Activated CD8-positive, alpha-beta T cell treated with anti-CD3 and anti-CD28 coated beads for 36 hours (primary cell): Measurements from ENCODE around the gene CHMP5. TPM values are rescaled to one million over a fixed set of nuclear protein-coding genes. Genes with fewer than 3 reads are reported as not detected.

Experiments
- ATAC-seq: fragments of 200-7000 bp; cut with Tn5 transposase; one replicate; pipeline ENCODE4 v1.10.0; 2021; ENCODE audit warnings: mild to moderate bottlenecking, moderate library complexity
- CTCF ChIA-PET: fragments of 350-600 bp; sonication (Branson Sonifier 250); formaldehyde crosslinking; loops from one replicate; lab custom pipeline; 2021; ENCODE audit warnings: antibody characterized with exemption; lab: Charles Lee
- POLR2A ChIA-PET: fragments of 350-600 bp; sonication (Branson Sonifier 250); formaldehyde crosslinking; loops from one replicate; lab custom pipeline; 2021; ENCODE audit warnings: antibody characterized with exemption; lab: Charles Lee
- DNase-seq: peaks from one replicate; pipeline ENCODE4 v3.0.0-alpha.2; 2020
- H3K27ac Mint-ChIP-seq: one replicate; pipeline ENCODE4 v1.8.0; 2021; ENCODE audit warnings: mild to moderate bottlenecking, mixed read lengths
- H3K27me3 Mint-ChIP-seq: one replicate; pipeline ENCODE4 v1.8.0; 2021; ENCODE audit warnings: mixed read lengths
- H3K36me3 Mint-ChIP-seq: one replicate; pipeline ENCODE4 v1.8.0; 2021; ENCODE audit warnings: low read depth, mixed read lengths
- H3K4me1 Mint-ChIP-seq: one replicate; pipeline ENCODE4 v1.8.0; 2021; ENCODE audit warnings: low read depth, mixed read lengths
- H3K4me3 Mint-ChIP-seq: one replicate; pipeline ENCODE4 v1.8.0; 2021; ENCODE audit warnings: mild to moderate bottlenecking, moderate library complexity, mixed read lengths
- H3K9me3 Mint-ChIP-seq: one replicate; pipeline ENCODE4 v1.8.0; 2021; ENCODE audit warnings: mixed read lengths
- CTCF ChIP-seq: fragments of 200-600 bp; IDR thresholded peaks from one replicate; pipeline ENCODE4 v1.8.0; 2022; ENCODE audit warnings: antibody characterized with exemption, mild to moderate bottlenecking
- intact Hi-C: fragments of 100-400 bp; cut with micrococcal nuclease; formaldehyde crosslinking; loops from one replicate; pipeline ENCODE4 v1.10.0; 2022
- total RNA-seq, 2 experiments: library from RNA; stranded (reverse); gene quantifications; one replicate each; pipeline ENCODE4 v1.2.3, GENCODE V29; 2021

CHMP5 gene
- total RNA-seq, 2 experiments from 2014 or later = 64.6 to 74.2 TPM

DNA sequence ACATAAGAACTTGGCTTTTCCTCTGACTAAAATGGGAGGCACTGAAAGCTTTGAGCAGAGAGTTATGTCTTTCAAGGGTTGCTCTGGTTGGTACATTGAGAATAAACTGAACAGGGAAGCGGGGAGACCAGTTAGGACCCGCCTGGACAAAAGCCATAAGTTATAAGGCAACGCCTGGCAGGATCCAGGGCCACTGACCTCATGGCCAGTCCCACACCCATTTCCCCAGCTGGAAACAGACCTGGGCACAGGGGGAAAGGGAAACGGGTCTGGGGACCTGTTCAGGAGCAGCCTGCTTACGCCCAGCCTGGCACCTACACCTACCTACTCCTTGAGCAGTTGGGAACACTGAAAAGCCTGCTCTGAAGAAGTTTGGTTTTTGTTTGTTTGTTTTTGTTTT lies 23.6 kb upstream of the CHMP5 start:
- no peak for ATAC-seq
- no peaks in the 10 kb centered on the region for H3K4me1 Mint-ChIP-seq
- intact Hi-C loops = no loop called here
- no peak for TF ChIP-seq CTCF
- H3K27me3 Mint-ChIP-seq = no peaks in the 10 kb centered on the region
- H3K4me3 Mint-ChIP-seq = no peak overlapping the region
- POLR2A ChIA-PET = interaction anchor here (0.6 to 1.1 kb wide), 3 partner anchors 11 to 240 kb away, joined by 3 read pairs; no protein-coding TSS in a partner anchor
- no peak for DNase-seq
- no peaks in the 10 kb centered on the region for H3K36me3 Mint-ChIP-seq
- H3K27ac Mint-ChIP-seq = no peak overlapping the region
- H3K9me3 Mint-ChIP-seq = no peaks in the 10 kb centered on the region
- CTCF ChIA-PET = interaction anchor here (1.4 to 3.2 kb wide), 3 partner anchors 15 to 160 kb away, joined by 3 to 14 read pairs (median 5); no protein-coding TSS in a partner anchor

- ATAC-seq (no peak), DNase-seq (no peak)
- H3K4me1 Mint-ChIP-seq = no peaks in the 10 kb centered on the region
- ChIA-PET POLR2A (interaction anchor here (0.7 to 2.5 kb wide), 4 partner anchors 10 to 218 kb away, joined by 3 to 8 read pairs (median 4); no protein-coding TSS in a partner anchor), CTCF (interaction anchor here (0.9 to 3.2 kb wide), 4 partner anchors 9 to 72 kb away, joined by 3 to 14 read pairs (median 4); no protein-coding TSS in a partner anchor)
- H3K36me3 Mint-ChIP-seq = peaks cover 4% of the 10 kb centered on the region
- H3K9me3 Mint-ChIP-seq = no peaks in the 10 kb centered on the region
- H3K27ac Mint-ChIP-seq = no peak overlapping the region
- intact Hi-C loops = no loop called here
- no peak overlapping the region for H3K4me3 Mint-ChIP-seq
- H3K27me3 Mint-ChIP-seq = no peaks in the 10 kb centered on the region
- TF ChIP-seq CTCF = no peak
Observed at GRCh38 chr9:33242609-33243134, 22.2 kb upstream of the CHMP5 start.

DNA sequence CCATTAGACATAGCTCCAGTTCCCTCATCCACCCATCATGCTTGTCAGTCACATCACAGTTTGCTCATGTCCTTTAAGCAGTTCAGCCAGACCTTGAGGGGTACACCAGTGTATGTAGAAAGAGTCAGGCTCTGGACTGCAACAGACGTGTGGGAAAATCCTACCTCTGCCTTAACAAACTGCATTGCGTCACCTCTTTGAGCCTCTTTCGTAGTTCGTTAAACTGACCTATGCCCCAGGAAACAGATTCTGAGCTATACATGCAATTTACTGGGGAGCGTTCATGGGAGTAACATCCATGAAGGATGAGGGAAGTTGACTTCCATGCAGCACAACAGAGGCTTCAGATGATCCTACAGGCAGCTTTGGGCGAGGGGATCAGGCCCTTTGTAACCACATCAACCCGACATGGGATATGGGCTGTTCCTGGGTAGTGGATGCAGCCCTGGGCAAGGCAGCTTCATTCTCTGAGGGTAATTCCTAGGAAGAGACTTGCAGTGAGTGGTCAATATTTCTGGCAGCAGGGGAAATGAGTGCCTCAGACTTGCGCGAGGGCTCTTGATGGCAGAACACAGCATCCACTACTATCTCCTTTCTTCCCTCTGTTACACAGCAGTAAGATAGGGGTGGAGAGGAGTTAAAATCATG lies 20.6 kb upstream of the CHMP5 start:
- Mint-ChIP-seq H3K36me3 (peaks cover 7% of the 10 kb centered on the region), H3K9me3 (no peaks in the 10 kb centered on the region), H3K4me3 (no peak overlapping the region), H3K27ac (no peak overlapping the region), H3K4me1 (no peaks in the 10 kb centered on the region), H3K27me3 (no peaks in the 10 kb centered on the region)
- TF ChIP-seq CTCF = no peak
- intact Hi-C loops = no loop called here
- no peak for ATAC-seq
- ChIA-PET POLR2A (interaction anchor here (1.0 to 2.5 kb wide), 2 partner anchors 9 to 20 kb away, joined by 3 to 8 read pairs; partner anchors contain the start of genes BAG1 and CHMP5), CTCF (interaction anchor here (0.8 kb wide), 1 partner anchor 18 kb away, joined by 3 read pairs; no protein-coding TSS in a partner anchor)
- no peak for DNase-seq

GRCh38 chr9:33245341-33245740 lies 19.5 kb upstream of the CHMP5 start:
- H3K4me3 Mint-ChIP-seq = no peak overlapping the region
- ChIA-PET POLR2A (interaction anchor here (1.0 kb wide), 1 partner anchor 19 kb away, joined by 3 read pairs; the partner anchor contains the start of genes BAG1 and CHMP5), CTCF (no interaction called here)
- no peaks in the 10 kb centered on the region for H3K9me3 Mint-ChIP-seq
- H3K27me3 Mint-ChIP-seq = no peaks in the 10 kb centered on the region
- ATAC-seq = no peak
- H3K36me3 Mint-ChIP-seq = peaks cover 9% of the 10 kb centered on the region
- no peak overlapping the region for H3K27ac Mint-ChIP-seq
- intact Hi-C loops = no loop called here
- DNase-seq = no peak
- no peak for TF ChIP-seq CTCF
- no peaks in the 10 kb centered on the region for H3K4me1 Mint-ChIP-seq
